ENCODE data around the gene TAAR2. TPM values are rescaled to one million over a fixed set of nuclear protein-coding genes. Genes with fewer than 3 reads are reported as not detected.

Gene TAAR2
- total RNA-seq, 1 donor from 2014 or later, result not detected

GRCh38 chr6:132596201-132596600, 27.9 kb downstream of the TAAR2 start:
- no peak for TF ChIP-seq CTCF (conservative IDR thresholded peaks at IDR 0.05; ENCODE audit: low read depth, low read length)

GRCh38 chr6:132592855-132593254, 31.2 kb downstream of the TAAR2 start:
- TF ChIP-seq CTCF (conservative IDR thresholded peaks at IDR 0.05; ENCODE audit: low read depth, low read length), result no peak
- DNase-seq (ENCODE audit: low read depth), result no peak
- no peak overlapping the region for H3K4me3 ChIP-seq (ENCODE audit: low read depth, low read length)

More at GRCh38 chr6:132596201-132596600, 27.9 kb downstream of the TAAR2 start:
- no peak for DNase-seq (ENCODE audit: low read depth)
- H3K4me3 ChIP-seq (ENCODE audit: low read depth, low read length), result no peak overlapping the region

GRCh38 chr6:132590362-132590761, 33.7 kb downstream of the TAAR2 start:
- no peak for TF ChIP-seq CTCF (conservative IDR thresholded peaks at IDR 0.05; ENCODE audit: low read depth, low read length)
- no peak for DNase-seq (ENCODE audit: low read depth)
- H3K4me3 ChIP-seq (ENCODE audit: low read depth, low read length), result no peak overlapping the region

GRCh38 chr6:132589454-132589853, 34.6 kb downstream of the TAAR2 start, which contains the start of gene TAAR5:
Gene TAAR5 (minus strand): TSS chr6:132589741. CDS start chr6:132589686, 55 bp downstream.
- no peak for DNase-seq (ENCODE audit: low read depth)
- H3K4me3 ChIP-seq (ENCODE audit: low read depth, low read length), result no peak within 1 kb of the TSS
- no peak for TF ChIP-seq CTCF (conservative IDR thresholded peaks at IDR 0.05; ENCODE audit: low read depth, low read length)

- H3K4me3 ChIP-seq (ENCODE audit: low read depth, low read length), result no peak overlapping the region
- no peak for DNase-seq (ENCODE audit: low read depth)
- no peak for TF ChIP-seq CTCF (conservative IDR thresholded peaks at IDR 0.05; ENCODE audit: low read depth, low read length)
Observed at GRCh38 chr6:132587424-132587823, 36.7 kb downstream of the TAAR2 start.

GRCh38 chr6:132584698-132585097, 39.4 kb downstream of the TAAR2 start:
- no peak for DNase-seq (ENCODE audit: low read depth)
- no peak for TF ChIP-seq CTCF (conservative IDR thresholded peaks at IDR 0.05; ENCODE audit: low read depth, low read length)
- H3K4me3 ChIP-seq (ENCODE audit: low read depth, low read length), result no peak overlapping the region

GRCh38 chr6:132571774-132572173, 52.3 kb downstream of the TAAR2 start:
- H3K4me3 ChIP-seq (ENCODE audit: low read depth, low read length), result no peak overlapping the region
- no peak for DNase-seq (ENCODE audit: low read depth)
- TF ChIP-seq CTCF (conservative IDR thresholded peaks at IDR 0.05; ENCODE audit: low read depth, low read length), result no peak
